ENCODE results near the gene PROX2.

The PROX2 gene, protein sequence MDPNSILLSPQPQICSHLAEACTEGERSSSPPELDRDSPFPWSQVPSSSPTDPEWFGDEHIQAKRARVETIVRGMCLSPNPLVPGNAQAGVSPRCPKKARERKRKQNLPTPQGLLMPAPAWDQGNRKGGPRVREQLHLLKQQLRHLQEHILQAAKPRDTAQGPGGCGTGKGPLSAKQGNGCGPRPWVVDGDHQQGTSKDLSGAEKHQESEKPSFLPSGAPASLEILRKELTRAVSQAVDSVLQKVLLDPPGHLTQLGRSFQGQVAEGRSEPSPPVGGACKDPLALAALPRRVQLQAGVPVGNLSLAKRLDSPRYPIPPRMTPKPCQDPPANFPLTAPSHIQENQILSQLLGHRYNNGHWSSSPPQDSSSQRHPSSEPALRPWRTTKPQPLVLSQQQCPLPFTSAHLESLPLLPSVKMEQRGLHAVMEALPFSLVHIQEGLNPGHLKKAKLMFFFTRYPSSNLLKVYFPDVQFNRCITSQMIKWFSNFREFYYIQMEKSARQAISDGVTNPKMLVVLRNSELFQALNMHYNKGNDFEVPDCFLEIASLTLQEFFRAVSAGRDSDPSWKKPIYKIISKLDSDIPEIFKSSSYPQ

DNA sequence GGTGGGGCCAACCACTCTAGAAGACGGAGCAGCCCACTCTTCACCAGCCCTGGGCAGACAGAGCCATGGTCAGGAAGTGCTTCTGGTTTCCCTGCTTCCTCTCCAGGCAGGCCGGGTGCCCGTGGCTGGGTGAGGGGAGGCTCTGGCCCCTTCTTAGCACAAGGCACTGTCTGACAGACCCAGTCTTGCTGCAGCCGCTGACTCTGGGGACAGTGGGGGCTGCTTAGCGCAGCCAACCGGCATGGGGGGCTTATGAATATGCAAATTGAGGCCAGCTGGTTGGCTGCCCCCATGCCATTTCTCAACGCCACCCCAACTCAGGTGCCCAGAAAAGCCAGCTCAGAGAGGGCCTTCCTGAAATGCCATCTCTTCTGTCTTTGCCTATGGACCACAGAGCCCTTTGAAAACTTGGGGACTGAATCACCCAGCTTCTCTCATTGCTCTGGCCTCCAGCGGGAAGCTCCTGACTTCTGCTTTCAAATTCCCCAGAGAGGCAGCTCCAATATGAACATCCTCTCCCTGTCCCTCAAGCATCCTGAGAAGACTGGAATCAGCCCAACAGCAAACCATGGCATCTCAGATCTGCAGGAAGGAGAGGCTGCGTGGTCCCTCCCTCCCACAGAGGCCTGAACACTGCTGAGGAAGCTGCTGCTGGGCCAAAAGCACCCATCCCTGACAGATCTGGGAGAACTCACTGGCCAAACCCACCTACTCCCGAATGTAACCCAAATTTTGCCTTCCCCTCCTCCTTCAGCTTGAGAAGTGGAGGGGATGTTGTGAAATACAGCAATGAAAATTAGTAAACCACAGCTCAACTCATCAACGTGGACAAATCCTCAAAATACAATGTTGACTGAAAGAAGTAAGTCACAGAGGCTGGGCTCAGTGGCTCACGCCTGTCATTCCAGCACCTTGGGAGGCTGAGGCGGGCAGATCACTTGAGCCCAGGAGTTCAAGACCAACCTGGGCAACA is at the start of gene PROX2:
Gene PROX2 (minus strand): TSS at position 205 of the 973 bp plus-strand sequence. CDS start 12,311 bp downstream, outside the sequence.
- DNase-seq: peak; percentile 6

DNA sequence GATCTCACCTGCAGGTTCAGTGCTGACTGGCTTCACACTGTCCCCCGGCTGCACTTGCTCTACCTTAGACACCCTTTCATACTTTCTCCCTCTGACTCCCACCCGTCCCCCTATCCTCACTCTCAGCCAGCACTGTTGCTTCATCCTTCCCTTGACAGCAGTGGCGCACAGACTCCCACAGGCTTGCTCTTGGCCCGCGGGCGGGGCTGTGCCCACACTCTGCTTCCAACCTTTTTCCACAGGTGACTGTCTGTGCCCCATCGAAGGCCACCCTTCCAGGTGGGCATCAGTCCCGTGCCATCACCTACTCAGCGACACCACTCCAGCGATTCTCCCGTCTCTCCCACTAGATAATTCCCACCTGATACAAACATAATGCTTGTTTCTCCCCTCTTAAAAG is 48.1 kb upstream of the PROX2 start:
- DNase-seq: no peak

DNA sequence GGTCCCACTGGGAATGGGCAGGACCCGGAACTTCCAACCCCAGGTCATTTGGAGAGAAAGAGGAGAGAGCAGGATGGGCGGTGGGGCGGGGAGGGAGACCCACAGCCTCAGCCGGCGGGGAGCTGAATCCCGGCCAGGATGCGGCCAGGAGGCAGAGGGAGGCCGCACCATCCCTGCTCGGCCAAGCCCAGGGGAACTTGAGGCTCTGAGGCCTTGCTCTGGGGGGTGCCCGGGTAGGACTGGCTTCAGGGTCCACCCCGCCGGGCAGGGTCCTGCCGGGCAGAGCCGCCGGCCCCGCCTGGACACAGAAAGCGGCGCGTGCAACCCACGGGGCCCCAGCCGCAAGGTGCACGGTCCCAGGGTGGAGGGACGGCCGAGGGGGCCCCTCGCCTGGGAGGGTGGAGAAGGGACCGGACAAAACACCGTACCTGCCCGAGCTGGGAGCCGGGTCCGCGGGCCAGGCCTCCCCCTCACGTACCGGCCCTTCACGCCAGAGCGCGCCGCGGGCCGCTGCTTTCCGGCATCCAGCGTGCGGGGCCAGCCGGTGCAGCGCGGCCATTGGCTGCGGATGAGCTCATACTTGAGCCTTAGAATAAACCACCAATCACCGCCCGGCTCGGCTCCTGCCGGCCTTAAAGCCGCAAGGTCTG is 46.9 kb upstream of the PROX2 start, which contains the start of gene RPS6KL1:
Gene RPS6KL1 (minus strand): TSS at position 509 of the 650 bp plus-strand sequence. CDS start 1,719 bp downstream, outside the sequence.
- peak; percentile 78 for DNase-seq

DNA sequence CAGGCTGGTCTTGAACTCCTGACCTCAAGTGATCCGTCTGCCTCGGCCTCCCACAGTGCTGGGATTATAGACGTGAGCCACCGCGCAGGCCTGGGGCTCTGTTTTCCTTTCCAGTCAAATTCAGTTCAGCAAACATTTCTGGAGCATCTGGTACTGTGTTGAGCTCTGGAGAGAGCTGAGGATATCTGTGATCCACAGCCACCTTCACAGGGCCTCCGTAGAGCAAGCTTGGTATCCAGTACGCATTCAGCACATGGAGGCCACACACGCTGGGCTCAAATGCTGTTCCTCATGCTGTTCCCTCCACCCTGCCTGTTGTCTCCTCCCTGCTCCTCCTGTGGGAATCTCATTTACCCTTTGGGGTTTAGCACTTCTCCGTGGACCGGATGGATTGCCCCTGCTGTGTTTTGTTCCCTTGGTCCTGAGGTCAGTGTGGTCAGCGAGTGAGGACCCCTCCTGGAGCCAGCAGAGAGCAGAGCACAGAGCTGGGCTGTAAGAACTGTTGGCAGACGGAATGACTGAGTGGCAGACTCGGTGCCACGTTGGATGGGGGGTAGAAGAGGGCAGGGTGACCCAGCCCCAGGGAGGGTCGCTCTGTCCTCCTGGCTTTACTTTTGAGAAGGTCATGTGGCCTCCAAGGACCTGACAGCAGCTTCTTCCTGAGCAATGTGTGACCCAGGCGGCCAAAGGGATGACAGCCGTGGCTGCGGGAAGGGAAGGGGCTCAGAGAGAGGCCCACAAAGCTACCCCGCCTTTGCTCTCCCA is 46.2 kb upstream of the PROX2 start:
- no peak for DNase-seq

DNA sequence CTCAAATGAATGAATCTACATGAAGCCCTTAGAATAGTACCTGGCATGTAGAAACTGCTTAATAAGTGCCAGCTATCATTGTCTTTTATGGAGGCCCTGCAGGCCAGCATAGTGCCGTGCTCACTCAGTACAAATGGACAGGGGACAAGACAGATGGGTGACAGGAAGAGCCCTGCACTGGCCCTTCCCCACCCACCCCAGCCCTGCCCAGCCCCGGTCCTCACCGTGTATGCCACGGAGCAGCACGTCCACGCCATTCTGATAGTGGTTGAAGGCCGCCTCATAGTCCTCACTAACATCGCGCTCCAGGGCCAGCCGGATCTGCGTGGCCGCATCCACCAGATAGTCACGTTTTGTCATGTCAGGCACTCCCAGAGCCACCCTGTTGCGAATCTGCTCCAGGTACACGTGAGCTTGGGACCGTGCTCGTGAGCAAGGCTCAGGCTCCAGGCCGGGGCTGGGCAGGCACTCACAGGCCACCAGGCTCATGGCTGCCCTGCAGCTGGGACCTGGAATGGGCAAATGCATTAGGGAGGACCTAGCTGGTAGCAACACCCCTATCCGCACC is 45.2 kb upstream of the PROX2 start:
- DNase-seq: no peak

DNA sequence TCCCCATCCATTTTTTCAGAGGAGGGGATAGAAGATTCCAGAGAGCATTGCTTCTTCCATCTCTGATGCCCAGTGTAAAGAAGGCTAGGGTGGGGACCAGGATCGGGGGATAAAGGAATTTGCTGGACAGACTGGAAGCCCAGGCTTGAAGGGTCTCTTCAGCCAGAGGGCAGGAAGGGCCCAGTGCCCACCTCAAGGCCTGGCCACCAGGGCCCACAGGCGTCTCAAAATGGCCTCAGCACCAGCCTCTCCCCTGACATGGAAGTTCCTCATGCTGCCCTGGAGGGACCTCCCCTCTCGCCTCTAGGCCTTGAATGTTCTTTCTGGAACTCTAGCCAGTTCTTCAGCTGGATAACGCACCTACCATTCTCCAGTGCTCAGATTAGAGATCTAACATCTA is 44.3 kb upstream of the PROX2 start:
- no peak for DNase-seq

DNA sequence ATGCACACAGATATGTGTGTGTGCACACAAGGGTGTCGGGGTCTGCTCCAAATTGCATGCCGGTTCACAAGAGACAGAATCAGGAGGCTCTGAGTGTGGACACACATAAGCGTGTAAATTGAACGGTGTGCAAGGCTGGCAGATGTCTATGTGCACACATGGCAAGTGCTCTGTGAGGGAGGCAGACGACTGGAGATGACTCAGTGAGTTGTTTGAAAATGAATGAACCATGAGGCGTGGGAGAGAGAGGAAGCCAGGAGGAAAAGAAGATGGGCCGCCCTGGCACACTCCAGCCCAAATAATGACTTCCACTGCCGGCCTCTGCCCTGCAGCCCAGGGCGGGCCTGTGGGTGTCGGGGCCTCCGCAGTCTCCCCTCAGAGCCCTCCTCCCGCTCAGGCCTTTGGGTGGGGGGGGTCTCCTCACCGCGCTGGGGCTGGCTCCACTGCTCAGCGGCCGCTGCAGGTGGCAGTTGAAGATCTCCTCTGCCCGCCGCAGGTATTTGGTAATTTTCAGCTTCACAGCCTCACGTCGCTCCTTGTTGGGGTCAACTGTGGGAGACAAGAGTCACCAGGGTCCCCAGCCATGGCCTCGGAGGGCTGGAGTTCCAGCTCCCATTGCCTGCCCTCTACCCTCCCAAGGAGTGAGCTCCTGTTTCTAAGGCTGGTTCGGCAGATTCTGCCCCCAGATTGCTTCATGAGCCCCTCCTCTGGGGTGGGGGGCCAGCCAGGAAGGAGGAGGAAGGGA is 43.6 kb upstream of the PROX2 start:
- DNase-seq: no peak

DNA sequence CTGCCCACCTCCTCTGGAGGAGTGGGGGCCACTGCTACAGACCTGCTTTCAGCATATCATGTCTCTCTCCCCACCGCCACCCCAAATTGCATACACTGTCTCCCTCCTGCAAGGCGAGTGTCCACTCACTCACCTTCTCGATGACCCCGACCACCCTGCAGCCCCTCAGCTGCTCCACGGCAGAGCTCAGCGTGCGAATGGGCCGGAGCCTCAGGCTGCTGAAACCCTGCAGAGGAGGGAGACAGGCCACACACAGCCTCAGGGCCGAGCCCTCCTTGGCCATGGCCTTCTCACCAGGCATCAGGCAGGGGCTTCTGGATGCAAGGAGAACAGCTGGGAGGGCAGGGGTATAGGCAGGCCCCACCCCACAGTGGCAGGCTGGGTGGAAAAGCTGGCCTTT is 42.4 kb upstream of the PROX2 start:
- no peak for DNase-seq

DNA sequence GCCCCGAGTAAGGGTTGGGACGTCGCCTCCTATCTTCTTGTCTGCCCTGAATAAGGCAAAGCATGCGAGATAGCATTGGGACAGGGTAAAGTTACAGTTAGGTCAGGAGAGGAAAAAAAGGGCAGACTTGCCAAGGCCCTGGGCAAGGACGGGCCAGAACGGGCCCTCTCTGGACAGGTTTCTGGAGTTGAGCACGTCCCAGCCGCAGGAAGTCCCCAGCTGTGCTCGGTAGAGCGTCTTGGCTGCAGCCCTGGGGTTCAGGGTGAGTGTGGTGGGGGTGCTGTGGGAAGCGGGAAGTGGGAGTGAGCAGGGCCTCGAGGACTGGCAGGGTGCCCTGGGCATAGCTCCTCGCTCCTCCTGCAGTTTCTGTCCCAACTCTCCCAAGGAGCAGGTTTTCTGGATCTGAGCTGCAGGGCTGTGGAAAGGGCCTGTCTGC is 41.7 kb upstream of the PROX2 start:
- no peak for DNase-seq

DNA sequence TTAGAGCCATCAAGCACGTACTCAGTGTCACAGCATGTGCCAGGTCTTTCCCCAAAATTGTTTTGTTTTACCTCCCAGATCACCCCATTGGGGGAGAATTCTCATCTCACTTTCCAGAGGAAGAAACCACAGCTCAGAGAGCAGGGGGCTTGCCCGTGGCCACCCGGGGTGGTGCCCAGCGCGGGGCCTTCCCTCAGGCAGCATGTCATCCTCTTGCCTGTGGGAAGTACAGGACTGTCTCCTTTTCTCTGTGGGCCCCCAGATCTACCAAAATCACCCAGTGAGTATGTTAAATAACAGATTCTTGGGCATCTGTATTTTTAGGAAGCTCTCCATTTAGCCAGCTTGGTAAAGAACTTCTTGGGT is 41.2 kb upstream of the PROX2 start:
- no peak for DNase-seq

DNA sequence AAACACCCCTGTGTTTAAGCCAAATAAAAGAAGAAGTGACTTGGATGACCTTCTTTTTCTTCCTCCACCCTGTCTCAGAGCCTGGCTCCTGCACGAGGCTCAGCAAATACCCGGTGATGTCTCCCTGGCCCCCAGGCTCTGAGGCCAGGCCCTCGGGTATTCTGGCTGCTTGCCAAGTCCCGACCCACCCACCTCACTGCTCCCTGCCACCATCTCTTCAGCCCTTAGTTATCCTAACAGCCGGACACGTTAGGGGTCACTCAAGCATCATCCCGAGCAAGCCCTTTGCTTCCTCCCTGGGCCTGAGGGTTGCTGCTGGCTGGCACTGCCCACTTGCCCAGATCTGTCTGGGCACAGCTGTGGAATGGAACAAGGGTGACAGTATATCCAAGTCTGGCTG is 39.9 kb upstream of the PROX2 start:
- DNase-seq: no peak

DNA sequence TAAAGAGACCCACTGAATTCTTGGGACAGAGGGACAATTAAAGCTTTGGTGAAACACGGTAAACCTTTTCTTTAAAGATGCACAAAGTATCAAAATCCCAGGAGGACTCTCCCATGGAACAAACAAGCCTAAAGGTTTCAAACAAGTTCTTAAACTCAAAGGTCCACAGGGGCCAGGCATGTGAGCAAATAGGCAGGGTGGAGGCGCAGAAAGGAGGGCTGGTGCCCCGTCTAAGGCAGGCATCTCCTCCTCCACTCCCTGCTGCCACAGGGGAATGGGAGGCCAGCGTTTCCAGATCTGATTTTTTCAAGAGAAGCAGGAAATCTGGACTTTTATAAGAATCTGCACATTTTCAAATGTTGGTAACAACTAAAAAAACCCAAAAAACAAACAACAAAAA is 39.5 kb upstream of the PROX2 start:
- no peak for DNase-seq

DNA sequence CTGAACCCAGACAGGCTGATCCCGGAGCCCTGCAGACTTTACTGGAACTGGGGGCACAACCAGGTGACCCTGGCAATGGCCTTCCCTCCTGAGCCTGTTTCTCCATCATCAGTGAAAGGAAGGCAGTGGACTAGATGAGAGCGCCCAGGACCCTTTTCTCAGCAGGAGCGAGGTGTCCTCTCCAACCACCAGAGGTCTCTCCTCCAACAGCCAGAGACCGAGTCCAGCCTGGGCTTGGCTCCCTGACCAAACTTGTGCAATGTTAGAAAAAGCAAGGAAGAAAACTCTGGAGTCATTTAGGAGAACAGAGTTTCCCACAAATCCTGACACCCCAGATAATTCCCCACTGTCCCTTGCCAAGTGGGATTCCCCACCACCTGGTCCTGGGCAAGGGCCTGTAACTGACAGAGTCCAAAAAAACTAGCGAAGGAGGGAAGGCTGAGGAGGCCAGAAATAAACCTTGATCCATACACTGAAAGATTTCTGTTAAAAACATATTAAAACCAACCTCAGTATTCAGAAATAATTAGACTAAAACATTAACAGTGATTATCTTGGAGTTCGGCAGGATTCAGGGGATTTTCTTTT is 38.1 kb upstream of the PROX2 start:
- no peak for DNase-seq

DNA sequence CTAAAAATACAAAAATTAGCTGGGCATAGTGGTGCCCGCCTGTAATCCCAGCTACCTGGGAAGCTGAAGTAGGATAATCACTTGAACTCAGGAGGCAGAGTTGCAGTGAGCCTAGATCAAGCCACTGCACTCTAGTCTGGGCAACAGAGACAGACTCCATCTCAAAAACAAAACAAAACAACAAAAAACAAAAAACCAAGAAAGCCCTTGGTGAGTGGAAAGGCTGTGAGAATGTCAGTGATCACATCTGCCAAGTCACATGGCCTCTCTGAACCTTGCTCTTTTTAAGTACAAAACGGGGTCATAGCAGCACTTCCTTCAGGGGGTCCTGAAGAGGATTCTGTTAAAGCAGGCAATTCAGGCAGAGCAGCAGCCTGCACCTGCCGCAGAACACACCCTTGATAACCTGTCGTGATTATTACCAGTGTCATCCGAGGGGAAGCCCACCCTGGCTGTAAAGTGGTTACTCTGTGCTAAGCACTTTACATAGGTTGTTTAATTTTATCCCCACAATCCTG is 37.5 kb upstream of the PROX2 start:
- DNase-seq: no peak

DNA sequence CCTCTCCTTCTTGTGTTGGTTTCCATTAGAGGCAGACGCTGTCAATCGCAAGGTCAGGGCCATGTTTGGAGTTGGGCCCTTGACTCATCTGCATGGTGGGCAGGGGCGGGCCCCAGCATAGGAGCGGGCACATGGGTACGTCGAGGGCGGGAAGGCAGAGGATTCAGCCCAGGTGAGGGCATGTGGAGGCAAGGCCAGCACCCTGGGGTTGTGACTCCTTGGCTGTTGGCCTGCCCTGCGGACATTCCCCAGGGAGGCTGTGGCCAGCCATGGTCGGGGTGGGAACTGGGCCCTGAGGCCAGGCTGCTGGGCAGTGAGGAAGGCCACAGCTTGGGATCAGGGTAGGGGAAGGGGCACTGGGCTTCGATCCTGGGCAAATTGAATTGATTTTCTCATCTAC is 36.9 kb upstream of the PROX2 start:
- DNase-seq: no peak

DNA sequence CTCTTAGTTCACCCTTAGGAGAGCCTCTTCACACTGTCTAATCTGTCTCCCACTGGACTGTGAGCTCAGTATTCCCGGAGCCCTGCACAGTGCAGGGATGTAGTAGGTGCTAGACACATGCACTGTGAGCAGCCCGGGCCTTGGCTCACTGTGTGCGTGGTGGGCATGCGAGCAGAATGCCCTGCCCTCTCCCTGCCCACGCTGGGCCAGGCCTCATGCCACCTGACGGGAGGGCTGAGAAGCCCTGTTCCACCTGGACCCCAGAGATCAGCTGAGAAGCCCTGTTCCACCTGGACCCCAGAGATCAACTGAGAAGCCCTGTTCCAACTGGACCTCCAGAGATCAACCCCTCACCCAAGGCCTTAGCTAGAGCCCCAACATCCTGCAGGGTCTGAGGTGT is 36.2 kb upstream of the PROX2 start:
- no peak for DNase-seq

DNA sequence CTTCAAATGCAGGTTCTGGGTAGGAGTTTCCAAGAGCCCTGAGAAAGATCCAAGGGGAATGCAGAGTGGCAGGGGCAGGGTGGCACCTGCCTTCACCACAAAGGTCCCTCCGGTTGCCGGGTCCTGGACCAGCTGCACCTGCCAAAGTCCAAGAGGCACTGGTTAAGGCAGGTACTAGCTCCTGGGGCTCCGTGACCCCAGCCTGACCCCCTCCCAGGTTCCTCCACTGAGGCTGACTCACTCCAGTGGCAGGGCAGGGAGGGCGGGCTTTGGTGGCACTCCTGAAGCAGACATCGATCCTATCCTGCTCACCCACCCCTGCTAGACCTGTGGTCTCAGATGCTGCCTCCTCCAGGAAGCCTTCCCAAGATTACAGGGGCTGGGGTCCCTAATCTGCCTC is 35.8 kb upstream of the PROX2 start:
- no peak for DNase-seq

DNA sequence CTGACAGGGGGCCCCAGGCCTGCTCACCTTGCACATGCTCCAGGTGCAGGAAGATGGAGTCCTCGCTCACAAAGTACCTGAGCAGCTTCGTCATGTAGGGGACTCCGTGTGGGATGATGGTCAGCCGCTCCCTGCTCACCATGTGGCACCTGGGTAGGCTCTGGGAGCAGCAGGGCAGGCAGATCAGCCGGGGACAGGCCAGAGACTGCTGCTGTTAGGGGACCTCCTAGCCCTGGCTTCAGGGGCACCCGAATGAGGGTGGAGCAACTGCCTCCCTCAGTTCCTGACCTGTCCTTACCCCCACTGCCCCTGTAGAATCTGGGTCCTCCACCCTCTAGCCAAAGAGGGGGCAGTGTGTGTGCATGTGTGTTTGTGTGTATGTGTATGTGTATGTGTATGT is 35.3 kb upstream of the PROX2 start:
- DNase-seq: no peak

DNA sequence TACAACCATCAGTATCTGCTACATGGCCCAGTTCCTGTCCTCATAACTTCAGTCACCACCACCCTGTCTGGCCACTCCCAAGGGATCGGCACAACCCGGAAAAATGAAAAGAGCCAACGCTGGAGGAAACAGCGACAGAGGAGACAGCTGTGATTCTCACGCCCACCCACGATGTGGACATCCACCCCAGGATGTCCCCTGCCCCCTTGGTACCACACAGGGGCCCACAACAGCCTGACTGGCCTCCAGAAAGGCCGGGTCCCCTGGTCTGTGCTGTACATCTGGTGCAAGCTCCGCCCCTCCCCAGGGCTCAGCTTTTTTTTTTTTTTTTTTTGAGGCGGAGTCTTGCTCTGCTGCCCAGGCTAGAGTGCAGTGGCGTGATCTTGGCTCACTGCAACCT is 34.6 kb upstream of the PROX2 start:
- no peak for DNase-seq

DNA sequence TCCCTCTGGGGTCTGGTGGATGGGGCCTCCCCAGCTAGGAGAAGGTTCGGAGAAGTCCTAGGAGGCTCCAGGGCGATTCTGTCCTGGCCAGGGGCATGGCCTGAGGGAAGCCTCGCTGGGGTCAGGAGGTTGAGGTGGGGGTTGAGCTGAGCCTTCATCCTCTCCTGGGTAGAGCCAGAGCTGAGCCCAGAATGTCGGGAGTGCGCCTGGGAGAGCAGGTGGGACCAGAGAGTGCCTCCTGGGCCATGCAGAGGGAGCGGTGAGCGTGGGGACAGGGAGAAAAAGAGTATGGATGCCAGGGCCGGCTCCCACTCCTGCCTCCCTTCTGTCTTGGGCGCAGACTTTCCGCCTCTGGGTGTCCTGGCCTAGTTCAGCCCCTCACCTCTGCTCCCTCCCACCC is 34.0 kb upstream of the PROX2 start:
- DNase-seq: no peak
